ENCODE results near the gene DDX19B. TPM values are rescaled to one million over a fixed set of nuclear protein-coding genes. Genes with fewer than 3 reads are reported as not detected.
"Not testable (repeated sequence)": the region's sequence is repeated elsewhere in the genome, so short reads cannot be mapped to it uniquely, and the experiment has no call there.

Gene DDX19B
- total and polyA plus RNA-seq, 4 experiments from 2014 or later: 26.9 to 52.7 (median 40.5) TPM

DNA sequence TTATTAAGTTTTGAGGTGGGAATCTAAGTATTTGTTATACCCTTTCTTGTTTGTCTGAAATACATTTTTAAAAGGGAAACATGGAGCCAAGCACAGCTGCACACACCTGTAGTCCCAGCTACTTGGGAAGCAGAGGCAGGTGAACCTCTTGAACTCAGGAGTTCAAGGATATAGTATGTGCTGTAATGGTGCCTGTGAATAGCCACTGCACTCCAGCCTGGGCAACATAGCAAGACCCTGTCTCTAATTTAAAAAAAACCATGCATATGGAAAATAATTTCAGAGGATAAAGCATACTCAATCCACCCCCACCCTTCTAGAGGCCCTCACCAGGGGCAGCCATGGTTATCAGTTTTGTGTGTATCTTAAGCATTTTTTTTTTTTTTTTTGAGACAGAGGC, 3.4 kb upstream of the DDX19B start:
- ChIA-PET CTCF (ENCODE audit: partially characterized antibody) (no interaction called here), POLR2A (ENCODE audit: partially characterized antibody) (no interaction called here)
- Histone ChIP-seq H3K27ac (ENCODE audit: low read depth, low read length) (no peak overlapping the region), H3K4me1 (ENCODE audit: insufficient read depth, low read length) (peaks cover 18% of the 10 kb centered on the region), H3K4me3 (ENCODE audit: low read length in 2 of 2) (no peak overlapping the region), H3K9me3 (ENCODE audit: control insufficient read depth in 1 of 2, low read length in 2 of 2) (no peaks in the 10 kb centered on the region), H3K36me3 (ENCODE audit: insufficient read depth, low read length) (no peaks in the 10 kb centered on the region), H3K27me3 (ENCODE audit: insufficient read depth, low read length) (no peaks in the 10 kb centered on the region)
- no peak overlapping the region for H3K4me3 Mint-ChIP-seq
- no peaks in the 10 kb centered on the region for H3K27me3 Mint-ChIP-seq
- peaks cover 0 to under 1% (median 0%) of the 10 kb centered on the region in 8 donors for H3K9me3 Mint-ChIP-seq
- intact Hi-C loops (cut with micrococcal nuclease): no loop called here
- H3K4me1 Mint-ChIP-seq: peaks cover 13 to 23% (median 19%) of the 10 kb centered on the region in 4 donors
- H3K36me3 Mint-ChIP-seq: peaks cover 4 to 11% of the 10 kb centered on the region in 2 donors
- H3K27ac Mint-ChIP-seq: no peak overlapping the region
- DNase-seq: no peak

DNA sequence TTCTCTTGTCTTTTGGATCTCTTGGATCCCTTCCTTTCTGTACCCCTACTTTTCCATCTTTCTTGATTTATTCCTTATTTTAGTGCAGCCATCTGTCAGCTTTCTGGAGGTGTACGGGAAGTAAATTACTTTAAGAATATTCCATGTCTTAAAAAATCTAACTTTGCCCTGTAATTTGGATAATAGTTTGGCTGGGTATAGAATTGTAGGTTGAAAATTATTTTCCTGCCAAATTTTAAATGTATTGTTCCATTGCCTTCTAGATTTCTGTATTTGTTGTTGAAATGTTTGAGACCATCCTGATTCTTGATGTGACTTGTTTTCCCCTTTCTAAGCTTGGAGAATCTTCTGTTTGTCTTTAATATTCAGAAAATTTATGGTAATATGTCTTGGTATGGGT, 2.1 kb downstream of the DDX19B start:
- Mint-ChIP-seq H3K4me3 (peak overlapping the region in 7 of 8 donors; percentile 51 to 98 (median 96)), H3K4me1 (peaks cover 33 to 64% (median 45%) of the 10 kb centered on the region in 4 donors), H3K27me3 (no peaks in the 10 kb centered on the region), H3K36me3 (peaks cover 30 to 36% of the 10 kb centered on the region in 2 donors), H3K9me3 (peaks cover 0 to 10% (median 2%) of the 10 kb centered on the region in 8 donors), H3K27ac (peak overlapping the region in 5 of 7 donors; percentile 17 to 95 (median 65))
- no peak overlapping the region for H3K4me3 ChIP-seq (ENCODE audit: low read length in 2 of 2)
- H3K4me1 ChIP-seq (ENCODE audit: insufficient read depth, low read length): peaks cover 39% of the 10 kb centered on the region
- no peaks in the 10 kb centered on the region for H3K36me3 ChIP-seq (ENCODE audit: insufficient read depth, low read length)
- H3K27me3 ChIP-seq (ENCODE audit: insufficient read depth, low read length): no peaks in the 10 kb centered on the region
- no peak for DNase-seq
- no peaks in the 10 kb centered on the region for H3K9me3 ChIP-seq (ENCODE audit: control insufficient read depth in 1 of 2, low read length in 2 of 2)
- H3K27ac ChIP-seq (ENCODE audit: low read depth, low read length): no peak overlapping the region
- ChIA-PET CTCF (ENCODE audit: partially characterized antibody) (interaction anchor here (0.7 to 3.2 kb wide), 2 partner anchors 13 to 27 kb away, joined by 3 to 13 read pairs; partner anchors contain the start of gene AARS1), POLR2A (ENCODE audit: partially characterized antibody) (interaction anchor here (0.9 to 2.8 kb wide), 3 partner anchors 10 to 26 kb away, joined by 4 to 16 read pairs (median 5); partner anchors contain the start of gene AARS1)
- intact Hi-C loops (cut with micrococcal nuclease): no loop called here

DNA sequence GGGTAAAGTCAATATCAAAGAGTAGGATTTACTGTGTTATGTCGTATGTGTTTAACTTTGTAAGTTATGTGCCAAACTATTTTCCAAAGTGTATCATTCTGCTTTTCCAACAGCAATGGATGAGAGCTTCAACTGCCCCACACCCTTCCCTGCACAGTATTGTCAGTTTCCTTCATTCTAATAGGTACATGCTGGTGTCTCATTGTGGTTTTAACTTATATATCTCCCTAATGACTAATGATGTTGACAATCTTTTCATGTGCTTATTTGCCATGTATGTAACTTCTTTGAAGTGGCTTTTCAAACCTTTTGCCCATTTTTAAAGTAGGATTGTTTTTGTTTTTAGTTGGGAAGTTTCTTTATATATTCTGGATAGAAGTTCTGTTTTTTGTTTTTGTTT, 3.8 kb downstream of the DDX19B start:
- H3K4me1 ChIP-seq (ENCODE audit: insufficient read depth, low read length): peaks cover 39% of the 10 kb centered on the region
- no peaks in the 10 kb centered on the region for H3K36me3 ChIP-seq (ENCODE audit: insufficient read depth, low read length)
- H3K27me3 ChIP-seq (ENCODE audit: insufficient read depth, low read length): no peaks in the 10 kb centered on the region
- intact Hi-C loops (cut with micrococcal nuclease): no loop called here
- no peak for DNase-seq
- Mint-ChIP-seq H3K4me1 (peaks cover 36 to 71% (median 52%) of the 10 kb centered on the region in 4 donors), H3K36me3 (peaks cover 30 to 36% of the 10 kb centered on the region in 2 donors), H3K27ac (no peak overlapping the region), H3K9me3 (peaks cover 0 to 10% (median 2%) of the 10 kb centered on the region in 8 donors), H3K4me3 (peak overlapping the region in 2 of 8 donors; percentile 43 to 45), H3K27me3 (no peaks in the 10 kb centered on the region)
- POLR2A ChIA-PET (ENCODE audit: partially characterized antibody): interaction anchor here (1.2 kb wide), 1 partner anchor 14 kb away, joined by 3 read pairs; the partner anchor contains the start of gene AARS1
- CTCF ChIA-PET (ENCODE audit: partially characterized antibody): no interaction called here
- no peak overlapping the region for H3K27ac ChIP-seq (ENCODE audit: low read depth, low read length)
- H3K4me3 ChIP-seq (ENCODE audit: low read length in 2 of 2): no peak overlapping the region
- no peaks in the 10 kb centered on the region for H3K9me3 ChIP-seq (ENCODE audit: control insufficient read depth in 1 of 2, low read length in 2 of 2)

DNA sequence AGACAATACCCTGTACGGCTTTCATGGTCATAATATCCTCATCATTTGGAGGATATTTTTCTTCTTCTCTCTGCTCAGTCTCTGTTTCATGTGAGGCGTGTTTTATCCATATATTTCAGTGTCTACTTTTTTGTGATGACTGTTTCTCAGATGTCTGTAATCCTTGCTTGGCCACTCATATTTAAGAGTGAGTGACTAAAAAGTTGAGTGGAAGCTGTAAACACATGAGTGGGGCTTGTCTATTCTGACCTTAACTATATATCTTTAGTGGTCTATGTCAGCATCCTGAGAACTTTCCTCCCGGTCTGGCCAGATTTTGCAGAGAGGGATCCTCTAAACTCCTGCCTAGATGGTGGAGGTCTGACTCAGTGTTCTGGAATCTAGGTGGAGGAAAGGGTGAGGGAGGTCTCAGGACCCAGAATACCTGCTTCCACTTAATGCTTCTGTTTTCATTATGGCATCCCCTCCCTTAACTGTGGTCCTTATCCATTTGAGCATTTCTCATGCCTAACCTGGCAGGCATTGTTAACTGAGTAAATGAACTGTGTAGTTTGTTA, 6.0 kb downstream of the DDX19B start:
- Histone ChIP-seq H3K4me1 (ENCODE audit: insufficient read depth, low read length) (peaks cover 27% of the 10 kb centered on the region), H3K36me3 (ENCODE audit: insufficient read depth, low read length) (no peaks in the 10 kb centered on the region), H3K27me3 (ENCODE audit: insufficient read depth, low read length) (no peaks in the 10 kb centered on the region), H3K27ac (ENCODE audit: low read depth, low read length) (no peak overlapping the region), H3K9me3 (ENCODE audit: control insufficient read depth in 1 of 2, low read length in 2 of 2) (no peaks in the 10 kb centered on the region), H3K4me3 (ENCODE audit: low read length in 2 of 2) (no peak overlapping the region)
- intact Hi-C loops (cut with micrococcal nuclease): no loop called here
- ChIA-PET POLR2A (ENCODE audit: partially characterized antibody) (interaction anchor here (0.6 kb wide), 1 partner anchor 22 kb away, joined by 4 read pairs; no protein-coding TSS in a partner anchor), CTCF (ENCODE audit: partially characterized antibody) (no interaction called here)
- Mint-ChIP-seq H3K27me3 (no peaks in the 10 kb centered on the region), H3K27ac (peak overlapping the region in 4 of 7 donors; percentile 2 to 87 (median 48)), H3K4me3 (peak overlapping the region in 1 of 8 donors; percentile 61), H3K4me1 (peaks cover 26 to 55% (median 41%) of the 10 kb centered on the region in 4 donors), H3K9me3 (peaks cover 0 to 10% (median 2%) of the 10 kb centered on the region in 8 donors), H3K36me3 (peaks cover 26 to 29% of the 10 kb centered on the region in 2 donors)
- no peak for DNase-seq

GRCh38 chr16:70306880-70307279, 7.9 kb downstream of the DDX19B start:
- ChIA-PET CTCF (ENCODE audit: partially characterized antibody) (interaction anchor here (1.1 to 1.3 kb wide), 2 partner anchors 8 to 39 kb away, joined by 3 read pairs; partner anchors contain the start of gene DDX19B), POLR2A (ENCODE audit: partially characterized antibody) (interaction anchor here (1.0 to 1.5 kb wide), 3 partner anchors 8 to 40 kb away, joined by 3 to 8 read pairs (median 5); partner anchors contain the start of genes AARS1, DDX19A and DDX19B)
- H3K9me3 ChIP-seq (ENCODE audit: control insufficient read depth in 1 of 2, low read length in 2 of 2): no peaks in the 10 kb centered on the region
- no peak overlapping the region for H3K27ac ChIP-seq (ENCODE audit: low read depth, low read length)
- H3K4me3 ChIP-seq (ENCODE audit: low read length in 2 of 2): no peak overlapping the region
- H3K4me1 ChIP-seq (ENCODE audit: insufficient read depth, low read length): peaks cover 16% of the 10 kb centered on the region
- Mint-ChIP-seq H3K4me1 (peaks cover 17 to 36% (median 28%) of the 10 kb centered on the region in 4 donors), H3K27me3 (no peaks in the 10 kb centered on the region), H3K27ac (no peak overlapping the region), H3K36me3 (peaks cover 16 to 18% of the 10 kb centered on the region in 2 donors), H3K4me3 (no peak overlapping the region), H3K9me3 (peaks cover 0 to 2% (median 0%) of the 10 kb centered on the region in 8 donors)
- no peaks in the 10 kb centered on the region for H3K36me3 ChIP-seq (ENCODE audit: insufficient read depth, low read length)
- H3K27me3 ChIP-seq (ENCODE audit: insufficient read depth, low read length): no peaks in the 10 kb centered on the region
- DNase-seq: no peak
- intact Hi-C loops (cut with micrococcal nuclease): no loop called here

DNA sequence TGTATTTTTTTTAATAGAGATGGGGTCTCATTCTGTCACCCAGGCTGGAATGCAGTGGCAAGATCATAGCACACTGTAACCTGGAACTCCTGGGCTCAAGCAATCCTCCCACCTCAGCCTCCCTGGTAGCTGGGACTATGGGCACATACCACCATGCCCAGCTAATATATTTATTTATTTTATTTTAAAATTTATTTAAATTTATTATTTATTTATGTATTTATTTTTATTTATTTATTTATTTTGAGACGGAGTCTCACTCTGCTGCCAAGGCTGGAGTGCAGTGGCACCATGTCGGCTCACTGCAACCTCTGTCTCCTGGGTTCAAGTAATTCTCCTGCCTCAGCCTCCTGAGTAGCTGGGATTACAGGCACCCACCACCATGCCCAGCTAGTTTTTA, 8.7 kb downstream of the DDX19B start:
- POLR2A ChIA-PET (ENCODE audit: partially characterized antibody): interaction anchor here (1.4 kb wide), 1 partner anchor 9 kb away, joined by 5 read pairs; the partner anchor contains the start of gene DDX19B
- DNase-seq; H3K9me3 ChIP-seq (ENCODE audit: control insufficient read depth in 1 of 2, low read length in 2 of 2); H3K4me3 Mint-ChIP-seq; H3K27me3 ChIP-seq (ENCODE audit: insufficient read depth, low read length); H3K27me3 Mint-ChIP-seq; H3K9me3 Mint-ChIP-seq; H3K4me1 ChIP-seq (ENCODE audit: insufficient read depth, low read length); intact Hi-C loops (cut with micrococcal nuclease); H3K27ac ChIP-seq (ENCODE audit: low read depth, low read length); H3K4me3 ChIP-seq (ENCODE audit: low read length in 2 of 2); H3K27ac Mint-ChIP-seq; H3K36me3 ChIP-seq (ENCODE audit: insufficient read depth, low read length): not testable (repeated sequence)
- Mint-ChIP-seq H3K36me3 (peaks cover 14 to 17% of the 10 kb centered on the region in 2 donors), H3K4me1 (peaks cover 12 to 27% (median 21%) of the 10 kb centered on the region in 4 donors)
- CTCF ChIA-PET (ENCODE audit: partially characterized antibody): interaction anchor here (1.3 kb wide), 1 partner anchor 9 kb away, joined by 3 read pairs; the partner anchor contains the start of gene DDX19B

DNA sequence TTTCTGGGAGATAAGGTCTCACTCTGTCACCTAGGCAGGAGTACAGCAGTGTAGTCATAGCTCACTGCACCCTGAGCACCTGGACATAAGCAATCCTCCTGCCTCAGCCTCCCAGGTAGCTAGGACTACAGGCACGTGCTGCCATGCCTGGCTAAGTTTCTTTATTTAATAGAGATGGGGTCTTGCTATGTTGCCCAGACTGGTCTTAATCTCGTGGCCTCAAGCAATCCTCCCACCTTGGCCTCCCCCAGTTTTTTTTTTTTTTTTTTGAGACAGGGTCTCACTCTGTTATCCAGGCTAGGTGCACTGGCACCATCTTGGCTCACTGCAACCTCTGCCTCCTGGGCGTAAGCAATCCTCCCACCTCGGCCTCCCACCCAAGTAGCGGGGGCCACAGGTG, 21.1 kb downstream of the DDX19B start:
- Histone ChIP-seq H3K9me3 (ENCODE audit: control insufficient read depth in 1 of 2, low read length in 2 of 2) (no peaks in the 10 kb centered on the region), H3K27ac (ENCODE audit: low read depth, low read length) (no peak overlapping the region), H3K4me3 (ENCODE audit: low read length in 2 of 2) (no peak overlapping the region), H3K4me1 (ENCODE audit: insufficient read depth, low read length) (no peaks in the 10 kb centered on the region), H3K36me3 (ENCODE audit: insufficient read depth, low read length) (peaks cover 35% of the 10 kb centered on the region), H3K27me3 (ENCODE audit: insufficient read depth, low read length) (no peaks in the 10 kb centered on the region)
- no peak for DNase-seq
- ChIA-PET CTCF (ENCODE audit: partially characterized antibody) (interaction anchor here (0.7 kb wide), 1 partner anchor 356 kb away, joined by 3 read pairs; no protein-coding TSS in a partner anchor), POLR2A (ENCODE audit: partially characterized antibody) (no interaction called here)
- H3K9me3 Mint-ChIP-seq: no peaks in the 10 kb centered on the region
- no peaks in the 10 kb centered on the region for H3K27me3 Mint-ChIP-seq
- intact Hi-C loops (cut with micrococcal nuclease): no loop called here
- H3K27ac Mint-ChIP-seq: no peak overlapping the region
- peaks cover 19 to 40% of the 10 kb centered on the region in 2 donors for H3K36me3 Mint-ChIP-seq
- no peaks in the 10 kb centered on the region for H3K4me1 Mint-ChIP-seq
- no peak overlapping the region for H3K4me3 Mint-ChIP-seq

All from CD4-positive, alpha-beta memory T cell (primary cell).